GM18519 (cell line): ENCODE results near the gene NPDC1.

ENCODE experiments used
- ATAC-seq: cut with Tn5 transposase; IDR thresholded peaks from one replicate; pipeline ENCODE4 v1.9.1; 2021; ENCODE audit warnings: mild to moderate bottlenecking, moderate library complexity; ENCODE audit not compliant: unreplicated experiment, low FRiP score

The NPDC1 gene

DNA sequence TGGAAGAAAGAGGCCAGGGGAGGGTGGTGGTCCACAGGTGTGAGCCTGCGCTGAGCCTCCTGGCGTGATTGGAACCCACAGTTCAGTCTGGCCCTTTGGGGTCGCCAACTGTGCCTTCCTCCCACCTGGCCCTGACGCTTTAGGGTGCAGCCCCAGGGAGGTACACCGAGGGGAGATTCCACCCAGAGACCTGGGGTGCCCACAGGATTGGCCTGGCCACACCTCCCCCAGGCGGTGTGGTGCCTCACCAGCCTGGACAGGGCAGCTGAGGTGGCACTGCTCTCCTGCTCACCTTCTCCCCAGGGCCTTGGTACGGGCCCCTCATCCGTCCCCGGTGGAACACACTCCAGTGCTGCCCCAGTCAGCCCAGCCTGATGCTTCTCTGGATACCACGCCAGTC lies 48.6 kb downstream of the NPDC1 start:
- no peak for ATAC-seq

DNA sequence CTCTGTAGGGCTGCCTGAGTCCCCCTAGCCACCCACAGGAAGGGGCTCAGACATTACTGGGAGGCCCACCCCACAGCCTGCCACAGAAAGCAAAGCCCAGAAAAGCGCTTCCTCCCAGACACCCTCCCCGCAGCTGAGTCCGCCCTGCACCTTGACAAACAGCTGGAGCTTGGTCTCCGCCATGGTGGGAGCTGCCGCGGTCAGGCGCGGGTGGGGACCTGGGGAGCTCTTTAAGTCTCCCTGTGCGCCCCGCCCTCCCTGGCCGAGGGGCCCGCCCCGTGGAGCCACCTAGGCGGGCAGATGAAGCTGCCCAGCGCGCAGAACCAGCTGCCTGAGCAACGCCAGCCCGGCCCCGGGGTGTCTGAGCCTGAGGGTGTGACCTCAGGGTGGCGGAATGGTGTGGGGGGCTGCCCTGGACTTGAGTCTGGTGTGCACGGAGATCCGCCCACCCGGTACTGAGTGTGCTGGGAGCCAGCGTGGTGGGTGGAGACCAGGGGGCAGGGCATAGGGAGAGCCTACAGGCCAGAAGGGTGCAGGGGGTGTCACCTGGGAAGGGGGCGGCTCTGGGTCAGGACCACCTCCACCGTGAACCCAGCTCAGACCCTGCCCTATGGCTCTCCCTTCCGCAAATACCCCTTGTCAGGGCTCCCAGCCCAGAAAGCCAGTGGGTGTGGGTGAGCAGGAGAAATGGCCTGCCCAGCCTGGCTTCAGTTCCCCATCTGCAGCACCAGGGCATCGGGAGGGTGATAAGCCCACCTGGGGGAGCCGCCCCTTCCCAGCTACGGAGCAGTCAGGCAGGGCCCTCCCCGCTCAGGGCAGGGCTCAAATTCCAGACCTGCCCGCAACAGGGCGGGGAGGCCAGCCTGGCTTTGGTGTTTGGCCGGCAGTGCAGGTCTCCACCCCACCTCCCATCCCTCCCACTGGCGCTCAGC lies 49.4 kb downstream of the NPDC1 start, which contains the start of gene CLIC3:
TSS of gene CLIC3 (minus strand) at position 208 of the 932 bp plus-strand sequence. CDS start at position 183, 25 bp downstream.
- ATAC-seq = no peak

DNA sequence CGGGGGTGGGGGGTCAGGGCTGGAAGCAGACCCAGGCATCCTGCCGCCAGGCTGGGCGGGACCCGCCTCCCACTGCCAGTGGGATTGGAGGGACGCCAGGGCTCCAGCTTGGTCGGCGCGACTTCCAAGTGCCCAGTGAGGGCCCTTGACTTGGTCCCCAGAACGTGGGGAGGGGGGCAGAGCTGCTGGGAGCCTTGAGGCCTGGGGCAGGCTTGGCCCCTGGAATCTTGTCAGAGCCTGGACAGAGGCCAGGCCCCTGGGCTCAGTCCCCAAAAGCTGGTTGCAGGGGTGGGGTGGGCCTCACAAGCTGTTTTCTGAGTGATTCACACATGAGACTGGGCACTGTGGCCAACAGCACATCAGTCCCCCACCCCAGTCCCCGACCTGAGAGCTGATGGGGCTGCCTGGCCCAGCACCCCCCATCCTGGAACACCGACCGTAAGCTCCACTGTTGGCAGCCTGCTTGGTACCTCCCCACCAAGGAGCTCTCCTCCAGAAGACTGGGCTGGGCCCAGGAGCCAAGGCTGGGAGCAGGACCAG lies 50.1 kb downstream of the NPDC1 start:
- no peak for ATAC-seq

DNA sequence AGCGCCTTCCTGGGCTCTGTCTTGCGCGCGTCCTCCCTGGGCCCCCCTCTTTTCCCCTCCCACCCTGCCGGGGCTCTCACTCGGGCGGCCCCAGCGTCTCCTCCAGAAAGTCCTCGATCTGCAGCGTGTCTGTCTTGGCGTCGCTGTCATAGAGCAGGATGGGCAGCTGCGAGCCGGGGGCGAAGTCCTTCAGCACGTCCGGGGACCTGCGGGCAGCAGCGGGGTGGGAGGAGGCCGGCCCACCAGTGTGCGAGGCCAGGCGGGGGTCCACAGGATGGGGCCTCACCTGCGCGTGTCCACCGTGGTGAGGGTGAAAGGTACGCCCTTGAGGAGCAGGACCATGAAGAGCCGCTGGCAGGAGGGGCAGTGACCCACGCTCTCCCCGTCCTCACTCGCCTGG lies 50.6 kb downstream of the NPDC1 start:
- ATAC-seq = no peak

DNA sequence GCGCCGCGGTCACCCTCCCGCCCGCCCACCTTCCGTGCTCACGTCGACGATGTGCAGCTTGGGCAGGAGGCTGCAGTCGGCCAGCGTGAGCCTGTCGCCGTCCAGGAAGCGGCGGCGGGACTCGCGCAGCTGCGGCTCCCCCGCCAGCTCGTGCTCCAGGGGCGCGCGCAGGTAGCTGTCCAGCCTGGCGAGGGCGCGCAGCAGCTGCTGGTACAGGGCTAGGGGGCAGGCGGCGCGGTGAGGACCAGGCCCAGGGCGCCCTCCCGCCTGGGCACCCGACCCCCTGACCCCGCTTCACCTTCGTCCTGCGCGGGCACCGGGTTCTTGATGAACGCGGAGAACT lies 51.1 kb downstream of the NPDC1 start:
- no peak for ATAC-seq

DNA sequence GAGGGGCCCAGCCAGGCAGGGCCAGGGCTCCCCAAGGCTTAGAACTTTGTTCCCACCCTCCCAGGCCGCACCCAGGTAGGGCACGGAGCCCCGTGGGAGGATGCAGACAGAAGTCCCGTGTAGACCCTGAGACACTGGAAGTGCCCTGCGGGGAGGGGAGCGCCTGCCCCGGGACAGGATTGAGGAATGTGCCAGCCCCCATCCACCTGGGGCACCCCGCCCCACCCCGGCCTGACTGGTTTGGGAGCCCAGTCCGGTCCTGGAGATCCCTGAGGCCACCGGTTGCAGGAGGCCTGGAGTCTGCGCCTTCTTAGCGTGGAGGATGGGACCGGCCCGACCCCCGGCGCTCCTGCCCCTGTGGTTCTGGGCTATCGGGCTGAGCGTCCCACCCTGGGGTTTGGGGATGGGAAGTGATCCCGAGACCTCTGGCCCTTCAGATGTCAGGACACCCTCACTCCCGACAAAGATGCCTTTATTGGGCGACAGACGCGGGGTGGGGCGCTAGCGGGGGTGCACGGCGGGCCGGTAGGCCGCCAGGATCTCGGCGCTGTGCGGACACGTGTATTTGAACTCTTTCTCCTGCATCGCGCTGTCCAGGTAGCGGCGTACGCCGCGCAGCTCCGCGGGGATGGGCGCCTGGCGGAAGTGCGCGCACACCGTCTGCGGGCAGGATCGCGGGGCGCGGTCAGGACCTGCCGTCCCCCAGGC lies 51.6 kb downstream of the NPDC1 start:
- ATAC-seq = no peak

DNA sequence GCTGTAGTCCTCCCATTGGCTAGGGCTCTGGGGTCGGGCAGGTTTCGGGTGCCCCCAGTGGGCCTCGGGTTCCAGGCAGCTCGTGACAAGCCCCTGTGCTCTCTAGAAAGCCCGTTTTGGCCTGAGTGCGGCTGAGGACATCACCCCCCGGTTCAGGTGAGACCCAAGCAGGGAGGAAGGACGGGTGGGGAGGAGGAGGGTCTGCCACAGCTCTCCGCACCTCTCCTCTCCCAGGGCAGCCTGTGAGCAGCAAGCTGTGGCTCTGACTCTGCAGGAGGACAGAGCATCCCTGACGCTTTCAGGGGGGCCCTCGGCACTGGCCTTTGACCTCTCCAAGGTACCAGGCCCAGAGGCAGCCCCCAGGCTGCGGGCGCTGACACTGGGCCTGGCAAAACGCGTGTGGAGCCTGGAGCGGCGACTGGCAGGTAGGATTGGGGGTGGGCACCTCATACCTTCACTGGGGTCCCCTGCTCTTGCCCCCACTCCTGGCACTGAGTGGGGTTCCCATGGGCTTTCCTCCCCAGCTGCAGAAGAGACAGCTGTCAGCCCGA lies 53.1 kb downstream of the NPDC1 start:
- ATAC-seq = no peak

DNA sequence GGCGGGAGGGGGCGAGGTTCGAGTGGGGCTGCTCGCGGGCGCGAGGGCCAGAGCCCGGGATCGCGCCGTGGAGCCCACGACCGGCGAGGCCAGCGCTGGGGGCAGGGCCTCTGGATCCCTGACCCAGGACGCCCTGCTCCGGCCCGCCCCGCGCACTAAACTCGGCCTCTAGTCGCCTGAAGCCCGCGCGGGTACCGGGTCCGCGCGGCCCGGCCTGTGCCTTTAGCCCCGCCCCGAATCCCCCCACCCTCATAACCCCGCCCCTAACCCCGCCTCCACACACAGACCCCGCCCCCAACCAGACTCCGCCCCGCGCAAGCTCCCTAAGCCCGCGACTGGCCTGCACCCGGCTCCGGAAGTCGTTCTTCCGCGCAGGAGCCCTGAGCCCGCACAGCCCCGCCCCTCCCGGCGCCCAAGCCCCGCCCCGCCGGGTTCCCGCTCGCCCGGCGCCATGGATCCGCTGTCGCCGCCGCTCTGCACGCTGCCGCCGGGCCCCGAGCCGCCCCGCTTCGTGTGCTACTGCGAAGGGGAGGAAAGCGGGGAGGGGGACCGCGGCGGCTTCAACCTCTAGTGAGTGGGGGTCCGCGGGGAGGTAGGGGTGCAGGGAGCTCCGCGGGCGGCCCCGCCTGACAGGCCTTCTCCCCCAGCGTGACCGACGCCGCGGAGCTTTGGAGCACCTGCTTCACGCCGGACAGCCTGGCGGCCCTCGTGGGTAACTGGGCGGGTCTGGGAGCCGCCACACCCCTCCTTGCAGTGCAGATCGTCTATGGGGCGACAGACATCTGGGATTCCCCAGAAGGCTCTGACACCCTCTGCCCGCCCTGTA lies 53.8 kb downstream of the NPDC1 start, which contains the start of gene PAXX:
TSS of gene PAXX (plus strand) at position 430 of the 826 bp plus-strand sequence. CDS start at position 452, 22 bp downstream.
- peak; percentile 53 for ATAC-seq

DNA sequence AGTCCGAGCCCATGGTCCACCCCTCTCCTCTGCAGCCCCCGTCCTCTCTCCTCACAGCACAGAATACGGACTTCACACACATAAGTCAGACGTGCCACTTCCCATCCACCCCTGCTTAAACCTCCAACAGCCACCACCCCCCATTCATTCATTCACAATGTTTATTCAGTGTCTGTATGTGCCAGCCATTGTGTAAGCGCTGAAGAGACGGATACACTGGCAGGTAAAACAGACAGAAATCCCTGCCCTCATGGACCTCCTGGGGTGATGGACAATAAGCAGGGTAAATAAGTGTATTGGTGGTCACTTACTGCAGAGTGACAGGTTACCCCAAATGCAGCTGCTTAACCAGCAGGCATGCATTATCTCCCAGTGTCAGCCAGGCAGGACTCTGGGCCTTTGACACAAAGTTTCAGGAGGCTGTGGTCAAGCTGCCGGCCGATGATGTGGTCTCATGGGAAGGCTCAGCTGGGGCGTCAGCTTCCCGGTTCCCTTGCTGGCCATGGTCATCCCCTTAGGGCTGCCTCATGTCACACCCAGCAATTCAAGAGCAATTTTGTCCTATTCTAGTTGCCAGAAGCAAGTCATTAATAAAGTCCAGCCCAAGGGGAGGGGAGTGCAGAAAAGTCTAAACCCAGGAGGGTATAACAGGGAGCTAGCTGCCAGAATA lies 55.6 kb downstream of the NPDC1 start:
- no peak for ATAC-seq
